GM19455 (cell line): Measurements from ENCODE around the gene FAM90A1.
A peak's percentile ranks its signal among the peaks of the same experiment; 100 is the strongest.
"Not testable (repeated sequence)": the region's sequence is repeated elsewhere in the genome, so short reads cannot be mapped to it uniquely, and the experiment has no call there.

ENCODE experiments used
- ATAC-seq: cut with Tn5 transposase; IDR thresholded peaks from one replicate; pipeline ENCODE4 v1.9.1; 2021; ENCODE audit not compliant: unreplicated experiment

Gene FAM90A1, protein sequence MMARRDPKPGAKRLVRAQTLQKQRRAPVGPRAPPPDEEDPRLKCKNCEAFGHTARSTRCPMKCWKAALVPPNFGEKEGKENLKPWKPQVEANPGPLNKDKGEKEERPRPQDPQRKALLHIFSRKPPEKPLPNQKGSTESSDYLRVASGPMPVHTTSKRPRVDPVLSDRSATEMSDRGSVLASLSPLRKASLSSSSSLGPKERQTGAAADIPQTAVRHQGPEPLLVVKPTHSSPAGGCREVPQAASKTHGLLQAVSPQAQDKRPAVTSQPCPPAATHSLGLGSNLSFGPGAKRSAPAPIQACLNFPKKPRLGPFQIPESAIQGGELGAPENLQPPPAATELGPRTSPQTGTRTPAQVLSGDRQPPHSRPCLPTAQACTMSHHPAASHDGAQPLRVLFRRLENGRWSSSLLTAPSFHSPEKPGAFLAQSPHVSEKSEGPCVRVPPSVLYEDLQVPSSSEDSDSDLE

DNA sequence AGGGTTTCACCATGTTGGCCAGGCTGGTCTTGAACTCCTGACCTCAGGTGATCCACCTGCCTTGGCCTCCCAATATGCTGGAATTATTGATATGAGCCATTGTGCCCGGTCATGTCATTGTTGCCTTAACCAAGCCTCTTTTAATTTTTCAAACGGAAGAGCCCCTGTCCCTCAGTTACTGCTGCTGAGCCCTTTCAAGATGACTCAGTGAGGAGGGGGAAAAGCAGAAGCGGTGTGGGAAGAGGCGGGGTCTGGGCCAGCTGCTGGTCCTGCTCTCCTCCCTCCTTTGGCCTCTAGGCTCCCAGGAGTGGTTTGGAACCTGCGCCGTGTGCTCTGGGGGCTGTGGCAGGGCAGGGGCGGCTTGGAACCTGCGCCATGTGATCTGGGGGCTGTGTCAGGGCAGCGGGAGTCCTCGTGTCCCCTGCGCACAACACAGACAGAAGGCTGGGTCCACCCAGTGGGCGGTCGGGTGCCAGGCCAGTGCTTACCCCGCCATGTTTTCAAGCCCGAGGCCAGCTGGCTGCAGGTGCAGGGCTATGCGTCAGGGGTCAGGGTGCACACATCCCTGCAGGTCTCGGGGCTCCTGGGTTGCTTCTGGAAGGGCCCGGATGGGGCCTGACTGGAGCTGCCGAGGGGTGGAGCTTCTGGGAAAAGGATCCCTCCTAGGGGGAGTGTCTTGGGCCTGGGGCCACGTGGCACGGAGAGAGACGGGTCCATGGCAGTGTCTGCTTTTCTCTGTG, at the start of gene FAM90A1:
FAM90A1 (minus strand) TSS at position 627 of the 740 bp plus-strand sequence. CDS start 2,786 bp downstream, outside the sequence.
- not testable (repeated sequence) for ATAC-seq

DNA sequence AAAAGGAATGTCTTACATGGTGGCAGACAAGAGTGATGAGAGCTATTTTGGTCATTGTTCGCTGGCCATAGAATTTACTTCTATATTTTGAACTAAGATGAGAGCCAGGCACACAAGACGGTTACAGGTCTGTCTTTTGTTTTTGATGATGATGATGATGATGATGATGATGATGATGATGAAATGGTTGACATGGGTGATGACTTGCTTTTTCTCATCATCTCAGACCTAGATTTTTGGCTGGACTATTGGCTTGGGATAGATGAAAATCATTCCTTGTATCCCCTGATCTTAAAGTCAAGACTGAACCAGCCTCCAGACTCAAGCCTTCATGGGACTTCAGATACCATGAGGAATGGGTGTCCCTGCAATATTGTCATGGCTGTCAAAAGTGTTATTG, 49.0 kb upstream of the FAM90A1 start:
- ATAC-seq: not testable (repeated sequence)

DNA sequence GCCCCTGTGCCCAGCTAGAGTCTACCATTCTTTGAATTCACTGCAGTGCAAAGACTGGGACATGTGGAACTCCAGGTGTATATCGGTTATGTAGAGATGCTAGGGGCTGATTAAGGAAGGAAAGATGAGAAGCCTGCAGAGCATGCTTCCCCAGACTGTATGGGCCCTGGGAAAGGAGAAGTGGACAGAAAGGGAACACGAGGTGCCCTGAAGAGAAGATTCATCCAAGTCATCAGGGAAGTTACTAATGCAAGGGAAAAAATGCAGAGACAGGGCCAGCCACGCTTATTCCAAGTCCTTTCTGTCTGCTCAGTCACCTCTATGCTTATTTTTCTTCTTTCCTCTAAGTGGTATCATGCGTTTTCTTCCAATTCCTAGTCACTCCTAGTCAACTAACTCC, 39.3 kb upstream of the FAM90A1 start:
- not testable (repeated sequence) for ATAC-seq

DNA sequence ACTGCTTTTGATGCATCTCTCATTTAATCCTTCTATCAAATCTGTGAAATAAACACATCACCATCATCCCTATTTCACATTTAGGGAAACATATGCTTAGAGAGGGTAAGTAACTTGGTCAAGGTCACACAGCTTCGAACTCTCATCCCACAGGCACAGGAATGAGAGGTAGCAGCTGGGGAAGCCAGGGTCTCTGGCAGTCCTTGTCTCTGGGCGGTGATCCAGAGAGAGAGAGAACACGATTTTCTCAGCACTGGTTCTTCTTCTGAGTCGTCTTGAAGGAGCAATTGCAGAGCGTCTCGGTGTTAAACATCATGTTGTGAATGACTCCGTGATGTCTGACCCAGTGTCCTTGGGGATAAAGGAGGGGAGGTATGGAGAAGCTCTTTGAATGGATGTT, 36.8 kb upstream of the FAM90A1 start:
- not testable (repeated sequence) for ATAC-seq

DNA sequence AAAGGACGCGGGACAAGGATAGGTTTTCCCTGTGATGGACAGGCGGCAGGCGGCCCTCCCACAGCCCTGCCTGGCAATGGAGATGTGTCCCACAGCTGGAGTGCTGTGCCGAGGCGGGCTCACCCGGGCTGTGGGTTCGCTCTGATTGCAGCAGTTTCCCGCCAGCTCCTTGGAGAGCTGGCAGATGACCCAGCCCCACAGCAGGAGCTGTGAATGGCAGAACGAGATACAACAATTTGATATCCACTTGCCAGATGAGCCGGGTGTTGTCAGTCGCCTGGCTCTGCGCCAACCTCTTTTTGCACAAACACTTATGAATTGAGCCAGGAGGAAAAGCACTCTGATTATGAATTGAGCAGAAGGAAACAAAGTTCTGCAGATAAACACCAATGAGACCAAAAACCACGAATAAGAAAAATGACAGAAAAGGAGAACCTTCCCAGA, 33.7 kb upstream of the FAM90A1 start:
- not testable (repeated sequence) for ATAC-seq

DNA sequence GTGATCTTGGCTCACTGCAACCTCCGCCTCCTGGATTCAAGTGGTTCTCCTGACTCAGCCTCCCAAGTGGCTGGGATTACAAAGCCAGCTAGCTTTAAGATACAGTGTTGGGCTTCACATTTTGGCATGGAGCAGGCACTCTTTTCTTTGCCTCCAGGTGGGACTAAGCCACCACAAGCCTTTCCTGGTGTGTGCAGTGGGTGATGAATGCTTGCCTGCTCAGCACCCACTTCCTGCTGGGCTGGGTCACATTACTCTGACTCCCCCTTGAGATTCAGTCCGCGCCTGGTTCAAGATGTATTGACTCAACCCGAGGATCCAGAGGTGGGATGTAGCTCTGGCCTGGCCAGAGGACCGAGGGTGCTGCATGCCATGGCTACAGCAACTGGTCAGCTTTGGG, 28.9 kb upstream of the FAM90A1 start:
- ATAC-seq: not testable (repeated sequence)

DNA sequence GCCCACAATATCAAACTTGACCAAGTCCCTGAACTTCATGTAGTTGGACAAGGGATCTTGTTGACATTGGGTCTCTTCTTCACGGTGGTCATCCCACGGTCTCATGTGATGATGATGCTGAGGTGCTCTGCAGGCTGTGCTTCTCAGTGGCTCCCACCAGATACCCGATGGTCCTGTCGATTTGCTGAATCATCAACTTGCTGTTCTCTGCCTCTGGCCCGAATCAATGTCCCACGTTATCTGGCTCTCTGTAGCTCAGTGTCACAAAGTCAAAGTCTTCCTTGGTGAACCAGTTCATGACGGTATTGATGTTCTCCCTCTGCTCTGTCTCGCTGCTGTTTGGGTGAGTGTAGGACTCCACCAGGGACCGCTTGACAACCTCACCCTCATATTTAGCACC, 27.3 kb upstream of the FAM90A1 start:
- ATAC-seq: not testable (repeated sequence)

DNA sequence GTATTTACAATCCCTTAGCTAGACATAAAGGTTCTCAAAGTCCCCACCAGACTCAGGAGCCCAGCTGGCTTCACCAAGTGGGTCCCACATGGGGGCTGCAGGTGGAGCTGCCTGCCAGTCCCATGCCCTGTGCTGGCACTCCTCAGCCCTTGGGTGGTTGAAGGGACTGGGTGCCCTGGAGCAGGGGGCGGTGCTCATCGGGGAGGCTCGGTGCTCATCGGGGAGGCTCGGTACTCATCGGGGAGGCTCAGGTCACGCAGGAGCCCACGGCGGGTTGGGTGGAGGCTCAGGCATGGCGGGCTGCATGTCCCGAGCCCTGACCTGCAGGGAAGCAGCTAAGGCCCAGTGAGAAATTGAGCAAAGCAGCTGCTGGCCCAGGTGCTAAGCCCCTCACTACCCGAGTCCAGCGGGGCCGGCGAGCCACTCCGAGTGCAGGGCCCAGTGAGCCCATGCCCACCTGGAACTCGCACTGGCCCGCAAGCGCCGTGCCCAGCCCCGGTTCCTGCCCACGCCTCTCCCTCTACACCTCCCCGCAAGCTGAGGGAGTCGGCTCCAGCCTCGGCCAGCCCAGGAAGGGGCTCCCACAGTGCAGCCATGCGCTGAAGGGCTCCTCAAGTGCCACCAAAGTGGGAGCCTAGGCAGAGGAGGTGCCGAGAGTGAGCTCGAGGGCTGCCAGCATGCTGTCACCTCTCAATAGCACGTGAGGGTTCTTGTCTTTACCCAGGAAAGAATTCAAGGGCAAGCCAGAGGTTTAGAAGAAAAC, 24.8 kb upstream of the FAM90A1 start:
- not testable (repeated sequence) for ATAC-seq

DNA sequence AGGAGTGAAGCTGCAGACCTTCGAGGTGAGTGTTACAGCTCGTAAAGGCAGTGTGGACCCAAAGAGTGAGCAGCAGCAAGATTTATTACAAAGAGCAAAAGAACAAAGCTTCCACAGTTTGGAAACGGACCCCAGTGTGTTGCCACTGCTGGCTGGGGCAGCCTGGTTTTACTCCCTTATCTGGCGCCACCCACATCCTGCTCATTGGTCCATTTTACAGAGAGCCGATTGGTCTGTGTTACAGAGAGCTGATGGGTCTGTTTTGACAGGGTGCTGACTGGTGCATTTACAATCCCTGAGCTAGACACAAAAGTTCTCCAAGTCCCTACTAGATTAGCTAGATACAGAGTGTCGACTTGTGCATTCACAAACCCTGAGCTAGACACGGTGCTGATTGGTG, 24.2 kb upstream of the FAM90A1 start:
- ATAC-seq: not testable (repeated sequence)

DNA sequence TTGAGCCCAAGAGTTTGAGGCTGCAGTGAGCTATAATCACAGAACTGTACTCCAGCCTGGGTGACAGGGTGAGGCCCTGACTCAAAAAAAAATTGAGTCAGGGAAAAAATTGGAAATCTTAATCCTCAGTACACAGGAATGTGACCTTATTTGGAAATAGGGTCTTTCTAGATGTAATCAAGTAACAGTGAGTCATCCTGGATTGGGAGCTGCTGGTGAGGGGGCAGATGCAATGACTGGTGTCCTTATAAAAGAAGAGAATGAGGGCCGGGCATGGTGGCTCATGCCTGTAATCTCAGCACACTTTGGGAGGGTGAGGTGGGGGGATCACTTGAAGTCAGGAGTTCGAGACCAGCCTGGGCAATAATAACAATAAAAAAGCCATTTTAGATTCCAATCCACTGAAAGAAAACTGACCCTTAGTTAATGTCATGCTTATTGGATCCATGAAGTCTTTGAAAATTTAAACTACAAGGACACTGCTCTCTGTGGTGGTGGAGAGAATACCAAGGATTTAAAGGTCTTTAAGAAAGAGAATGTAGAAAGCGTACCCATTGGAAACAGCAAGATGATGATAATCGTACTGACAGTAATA, 19.6 kb upstream of the FAM90A1 start:
- ATAC-seq: not testable (repeated sequence)

DNA sequence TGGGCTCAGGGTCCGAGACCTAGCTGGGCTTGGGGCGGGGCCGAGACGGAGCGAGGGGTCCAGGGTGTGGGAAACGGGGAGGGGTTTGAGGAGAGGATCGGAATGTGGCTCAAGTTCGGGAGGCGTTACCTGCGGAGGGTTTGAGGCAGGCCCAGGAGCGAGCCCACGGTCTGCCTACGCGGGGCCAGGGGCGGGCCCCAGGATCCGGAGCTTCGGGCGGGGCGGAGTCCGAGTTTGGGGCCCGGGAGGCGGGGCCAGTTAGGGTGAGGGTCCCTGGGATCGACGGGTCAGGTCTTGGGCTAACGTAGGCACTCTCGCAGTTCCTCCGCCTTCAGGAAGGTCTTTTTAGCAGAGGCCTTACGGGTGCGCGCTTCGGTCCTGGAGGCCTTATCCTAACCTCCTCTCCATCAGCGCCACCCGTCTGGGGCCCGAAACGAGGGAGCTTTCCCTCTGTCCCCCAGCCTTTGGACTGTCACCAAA, 16.3 kb upstream of the FAM90A1 start:
- not testable (repeated sequence) for ATAC-seq

DNA sequence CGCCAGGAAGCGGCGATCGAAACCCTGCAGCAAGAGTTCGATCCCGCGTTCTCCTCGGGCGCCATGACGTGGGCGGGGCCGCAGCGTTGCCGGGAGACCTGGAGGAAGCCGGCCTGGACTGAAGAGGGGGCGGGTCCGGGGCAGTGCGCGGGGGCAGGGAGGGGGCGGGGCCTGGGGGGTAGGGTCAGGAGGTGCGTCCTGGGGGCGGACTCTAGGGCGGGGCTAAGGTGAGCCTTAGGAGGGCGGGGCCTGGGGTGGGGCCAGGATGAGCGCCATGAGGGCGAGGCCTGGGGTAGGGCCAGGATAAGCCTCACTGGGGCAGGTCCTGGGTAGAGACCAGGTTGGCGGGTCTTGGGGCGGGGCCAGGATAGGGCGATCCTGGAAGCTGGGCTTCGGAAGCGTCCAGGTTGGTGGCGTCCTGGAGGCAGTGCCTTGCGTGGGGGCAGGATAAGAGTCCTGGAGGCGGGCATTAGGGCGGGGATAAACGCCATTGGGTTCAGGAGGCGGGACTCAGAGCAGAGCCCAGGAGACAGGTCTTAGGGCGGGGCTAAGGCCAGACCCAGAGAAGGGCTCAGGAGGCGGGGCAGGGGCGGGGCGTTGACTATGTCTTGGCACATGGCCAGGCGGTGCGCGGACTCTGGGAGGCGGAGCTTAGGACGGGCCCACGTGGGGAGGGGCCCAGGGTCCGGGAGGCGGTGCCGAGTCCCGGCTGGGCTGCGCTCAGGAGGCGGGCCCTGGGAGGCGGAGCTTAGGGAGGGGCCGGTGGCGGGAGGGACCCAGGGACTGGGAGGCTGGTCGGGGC, 15.7 kb upstream of the FAM90A1 start:
- ATAC-seq: peak; percentile 85

DNA sequence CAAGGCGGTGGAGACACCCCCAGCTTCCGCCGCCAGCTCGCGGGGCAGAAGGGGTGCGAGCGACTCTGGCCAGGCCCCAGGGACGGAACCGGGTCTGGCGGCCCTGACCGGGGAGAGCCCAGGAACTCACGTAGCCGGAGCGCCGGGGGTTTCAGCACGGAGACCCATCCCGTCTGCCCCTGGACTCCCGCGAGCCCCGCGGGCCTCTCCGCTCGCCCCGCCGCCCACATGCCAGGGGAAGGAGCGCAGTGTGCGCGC, 15.1 kb upstream of the FAM90A1 start:
- ATAC-seq: not testable (repeated sequence)

DNA sequence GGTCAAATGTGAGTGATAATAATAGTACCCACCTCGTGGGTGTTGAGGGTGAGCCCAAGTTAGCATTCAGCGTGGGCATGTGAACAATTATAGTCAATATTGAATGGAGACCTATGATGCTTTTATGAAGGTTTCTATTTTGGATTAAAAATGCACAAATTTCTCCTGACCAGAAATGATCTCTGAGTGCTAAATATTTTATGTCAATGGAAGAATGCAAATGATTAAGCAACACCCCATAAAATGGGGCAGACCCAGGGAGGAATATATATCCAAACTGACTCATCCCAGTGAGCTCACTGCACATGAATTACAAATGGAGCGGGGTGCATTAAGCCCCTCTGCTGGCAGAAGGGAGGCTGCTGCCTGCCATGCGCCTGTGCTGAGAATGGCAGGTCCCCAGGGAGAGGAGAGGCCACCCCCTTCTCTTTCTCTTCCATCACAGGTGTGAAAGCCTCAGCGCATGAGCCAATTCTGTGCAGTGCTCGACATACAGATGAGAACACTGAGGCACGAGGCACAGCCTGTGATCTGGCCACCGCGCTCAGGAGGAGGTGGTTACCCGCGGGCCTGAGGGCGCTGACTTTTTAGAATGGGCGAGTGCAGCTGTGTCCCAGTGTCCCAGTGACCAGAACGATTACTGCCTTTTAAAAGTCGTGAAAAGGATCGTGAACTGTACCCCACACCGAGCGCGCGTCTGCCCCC, 14.7 kb upstream of the FAM90A1 start:
- not testable (repeated sequence) for ATAC-seq

DNA sequence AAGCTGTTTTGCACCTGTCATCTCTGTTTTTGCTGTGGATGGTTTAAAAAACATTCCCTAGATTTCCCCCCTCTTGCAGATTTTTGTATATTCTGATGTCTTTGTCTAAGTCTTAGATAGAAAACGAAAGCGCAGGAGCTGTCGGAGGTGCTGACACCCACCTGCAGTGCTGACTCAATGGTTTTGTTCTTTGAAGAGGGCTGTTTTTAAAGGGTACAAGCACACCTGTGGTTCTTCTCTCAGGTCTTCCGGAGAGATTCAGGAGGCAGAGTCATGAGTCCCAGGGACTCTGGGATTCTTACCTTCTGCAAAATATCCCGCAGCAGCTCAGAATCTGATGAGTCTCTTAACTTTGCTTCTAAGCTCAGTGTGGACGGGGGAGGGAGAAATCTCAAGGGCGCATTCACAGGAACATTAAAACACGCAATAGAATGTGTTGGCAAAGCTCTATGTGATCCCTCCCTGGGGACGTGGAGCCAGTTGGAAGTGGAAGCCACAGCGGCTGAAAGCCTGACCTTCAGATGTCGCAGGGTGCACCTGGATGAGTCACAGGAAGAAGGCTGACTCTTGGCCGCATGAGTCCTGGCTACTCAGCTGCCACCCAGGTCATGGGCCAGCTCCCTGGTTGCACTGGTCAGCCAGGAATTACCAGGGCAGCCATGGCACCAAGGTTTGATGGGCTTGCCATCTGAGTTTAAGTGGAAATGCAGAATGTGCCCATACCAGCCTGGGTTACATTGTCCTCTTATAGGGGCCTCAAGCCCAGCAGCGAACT, 13.1 kb upstream of the FAM90A1 start:
- ATAC-seq: not testable (repeated sequence)

DNA sequence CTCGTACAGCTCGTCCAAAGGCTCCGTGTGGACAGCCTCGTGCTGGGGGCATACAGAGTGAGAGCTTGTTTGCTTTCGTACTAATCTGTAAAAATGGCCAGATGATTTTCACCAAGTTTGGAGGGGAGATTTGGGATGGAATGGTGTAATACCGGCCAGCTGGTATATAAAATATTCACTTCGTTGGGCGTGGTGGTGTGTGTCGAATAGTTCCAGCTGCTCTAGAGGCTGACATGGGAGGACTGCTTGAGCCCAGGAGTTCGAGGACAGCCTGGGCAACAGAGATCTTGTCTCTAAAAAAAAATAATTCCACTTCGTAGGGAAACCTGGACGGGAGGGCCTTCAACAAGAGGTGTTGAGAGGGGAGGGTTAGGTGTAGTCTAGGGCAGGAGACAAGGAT, 9.6 kb upstream of the FAM90A1 start:
- not testable (repeated sequence) for ATAC-seq

DNA sequence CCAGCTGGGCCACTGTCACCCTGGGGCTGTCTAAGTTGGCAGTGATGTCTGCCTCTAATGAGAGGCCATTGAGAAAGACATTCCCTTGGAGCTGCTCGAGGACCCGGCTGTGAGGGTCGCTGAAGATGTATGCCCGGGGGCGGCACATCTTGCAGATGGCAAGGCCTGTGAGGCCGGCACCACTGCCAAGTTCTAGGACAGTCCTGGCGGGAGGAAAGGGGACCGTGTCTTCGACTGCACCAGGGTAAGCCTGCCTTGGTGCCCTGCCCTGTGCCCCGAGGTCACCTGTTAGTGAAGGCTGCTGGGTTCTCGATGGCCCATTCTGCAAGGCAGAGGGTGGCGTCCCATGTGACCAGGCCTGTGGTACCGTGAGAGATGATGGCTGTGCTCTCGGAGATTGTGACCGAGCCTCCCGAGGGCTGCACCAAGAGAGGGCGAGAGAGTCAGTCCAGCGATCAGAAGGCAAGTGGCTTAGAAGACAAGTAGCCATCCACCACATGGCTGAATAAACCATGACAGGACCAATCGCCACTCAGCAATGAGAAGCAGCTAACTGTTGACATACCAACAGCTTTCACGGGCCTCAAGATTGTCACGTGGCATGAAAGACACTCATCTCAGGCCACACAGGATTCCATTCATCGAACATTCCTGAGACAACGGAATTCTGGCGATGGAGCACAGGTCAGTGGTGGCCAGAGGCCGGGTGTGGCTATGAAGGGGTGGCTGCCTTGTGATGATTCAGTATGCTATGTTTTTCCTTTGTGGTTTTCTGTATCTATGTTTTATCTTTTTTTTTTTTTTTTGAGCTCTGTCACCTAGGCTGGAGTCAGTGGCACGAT, 8.1 kb upstream of the FAM90A1 start:
- ATAC-seq: not testable (repeated sequence)

DNA sequence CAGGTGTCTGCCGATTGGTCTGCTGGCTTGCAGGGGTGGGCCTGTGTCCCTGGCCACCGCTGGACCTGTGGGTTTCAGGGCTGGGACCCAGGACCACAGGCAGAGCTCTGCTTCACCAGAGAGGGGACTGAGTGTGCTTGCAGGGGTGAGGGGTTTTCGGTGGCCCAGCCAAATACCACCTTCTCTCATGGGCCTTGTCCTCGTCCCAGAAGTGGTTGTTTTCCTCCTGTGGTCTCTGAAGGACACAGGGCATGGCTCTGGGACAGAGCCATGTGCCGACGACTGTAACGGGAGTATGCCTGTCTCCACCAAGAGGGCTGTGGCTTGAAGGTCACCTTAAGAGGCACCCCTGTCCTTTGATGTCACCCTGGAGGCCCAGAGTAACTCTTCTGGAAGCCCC, 7.3 kb upstream of the FAM90A1 start:
- ATAC-seq: not testable (repeated sequence)
